Activated CD4-positive, alpha-beta memory T cell treated with anti-CD3 and anti-CD28 coated beads, Interleukin-2, amount 10 ng/mL, durations not matched to agents 7 days and 5 days (primary cell): Measurements from ENCODE around the gene CD300E. TPM values are rescaled to one million over a fixed set of nuclear protein-coding genes. Genes with fewer than 3 reads are reported as not detected.
A peak's percentile ranks its signal among the peaks of the same experiment; 100 is the strongest.
"Not testable (repeated sequence)": the region's sequence is repeated elsewhere in the genome, so short reads cannot be mapped to it uniquely, and the experiment has no call there.

Source experiments
- CTCF ChIA-PET: fragments of 350-600 bp; sonication (Branson Sonifier 250); formaldehyde crosslinking; loops from one replicate; lab custom pipeline; 2021; ENCODE audit warnings: antibody characterized with exemption, inconsistent platforms; lab: Charles Lee
- POLR2A ChIA-PET: fragments of 350-600 bp; sonication (Branson Sonifier 250); formaldehyde crosslinking; loops from one replicate; lab custom pipeline; 2021; ENCODE audit warnings: antibody characterized with exemption; lab: Charles Lee
- DNase-seq: peaks from one replicate; pipeline ENCODE4 v3.0.0-alpha.2; 2020
- H3K27ac Mint-ChIP-seq: one replicate; pipeline ENCODE4 v1.8.0; 2021; ENCODE audit warnings: mild to moderate bottlenecking, mixed read lengths
- H3K27me3 Mint-ChIP-seq: one replicate; pipeline ENCODE4 v1.8.0; 2021; ENCODE audit warnings: mixed read lengths
- H3K36me3 Mint-ChIP-seq: one replicate; pipeline ENCODE4 v1.8.0; 2021; ENCODE audit warnings: low read depth, mixed read lengths
- H3K4me1 Mint-ChIP-seq: one replicate; pipeline ENCODE4 v1.8.0; 2021; ENCODE audit warnings: mixed read lengths
- H3K4me3 Mint-ChIP-seq: one replicate; pipeline ENCODE4 v1.8.0; 2021; ENCODE audit warnings: mild to moderate bottlenecking, mixed read lengths
- H3K9me3 Mint-ChIP-seq: one replicate; pipeline ENCODE4 v1.8.0; 2021; ENCODE audit warnings: mixed read lengths
- total RNA-seq, 2 experiments: library from RNA; stranded (reverse); gene quantifications; one replicate each; pipeline ENCODE4 v1.2.3, GENCODE V29; 2021

CD300E gene
- total RNA-seq, 2 experiments from 2014 or later: not detected

DNA sequence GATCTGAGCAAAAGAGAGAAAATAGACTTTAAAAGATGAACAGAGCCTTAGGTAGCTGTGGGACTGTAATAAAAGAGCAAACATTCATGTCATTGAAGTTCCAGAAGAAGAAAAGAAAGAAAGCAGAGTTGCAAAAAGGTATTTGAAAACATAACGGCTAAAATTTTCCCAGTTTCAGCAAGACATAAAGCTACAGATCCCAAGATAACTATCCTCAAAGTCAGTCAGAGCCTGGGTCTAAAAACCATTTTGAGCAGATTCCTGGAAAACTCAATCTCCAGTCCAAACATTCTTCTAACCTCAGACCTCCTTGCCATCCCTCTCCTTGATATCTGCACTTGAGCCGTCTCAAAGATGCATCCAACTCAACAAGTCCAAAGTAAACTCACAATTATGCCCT lies 20.9 kb upstream of the CD300E start:
- ChIA-PET POLR2A (no interaction called here), CTCF (interaction anchor here (1.8 kb wide), 1 partner anchor 265 kb away, joined by 5 read pairs; no protein-coding TSS in a partner anchor)
- Mint-ChIP-seq H3K4me1 (peaks cover 28% of the 10 kb centered on the region), H3K4me3 (no peak overlapping the region), H3K9me3 (no peaks in the 10 kb centered on the region), H3K27me3 (peaks cover 76% of the 10 kb centered on the region), H3K36me3 (no peaks in the 10 kb centered on the region), H3K27ac (no peak overlapping the region)
- no peak for DNase-seq

DNA sequence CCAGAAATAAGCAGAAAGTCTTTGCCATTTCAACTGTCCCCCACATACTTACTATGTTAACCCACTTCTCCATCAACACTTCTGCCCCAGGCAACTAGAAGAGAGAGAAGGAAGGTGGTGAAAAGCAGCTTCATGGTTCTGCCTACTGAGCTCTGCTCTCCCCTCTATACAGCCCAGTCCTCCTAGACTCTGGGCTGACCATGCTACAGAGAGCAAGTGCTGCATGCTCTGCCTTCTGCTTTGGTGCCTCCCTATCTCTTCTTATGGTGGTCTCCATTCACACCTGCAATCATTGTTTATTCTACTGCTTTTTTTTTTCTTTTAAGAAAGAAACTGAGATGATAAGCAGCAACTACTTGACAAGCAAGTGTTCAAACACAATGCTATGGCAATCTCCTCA lies 20.3 kb upstream of the CD300E start:
- peaks cover 76% of the 10 kb centered on the region for H3K27me3 Mint-ChIP-seq
- DNase-seq: no peak
- no peak overlapping the region for H3K4me3 Mint-ChIP-seq
- POLR2A ChIA-PET: no interaction called here
- no peaks in the 10 kb centered on the region for H3K9me3 Mint-ChIP-seq
- H3K4me1 Mint-ChIP-seq: peaks cover 34% of the 10 kb centered on the region
- CTCF ChIA-PET: interaction anchor here (1.8 kb wide), 1 partner anchor 265 kb away, joined by 5 read pairs; no protein-coding TSS in a partner anchor
- H3K27ac Mint-ChIP-seq: no peak overlapping the region
- H3K36me3 Mint-ChIP-seq: no peaks in the 10 kb centered on the region

DNA sequence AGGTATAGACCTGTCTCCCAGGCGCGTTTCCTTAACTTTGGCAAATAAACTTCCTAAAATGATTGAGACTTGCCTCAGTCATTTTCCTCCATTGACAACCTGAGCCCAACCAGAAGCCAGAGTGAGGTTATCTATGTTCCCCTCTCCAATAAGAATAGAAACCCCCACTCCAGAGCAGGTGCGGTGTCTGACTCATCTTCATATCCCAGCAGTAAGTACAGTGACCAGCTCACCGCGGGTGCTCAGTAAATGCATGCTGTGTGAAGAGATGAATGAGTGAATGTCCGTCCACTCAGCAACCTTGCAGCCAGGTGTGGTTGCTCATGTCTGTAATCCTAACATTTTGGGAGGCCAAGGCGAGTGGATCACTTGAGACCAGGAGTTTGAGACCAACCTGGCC lies 19.5 kb upstream of the CD300E start:
- no peak for DNase-seq
- Mint-ChIP-seq H3K36me3 (no peaks in the 10 kb centered on the region), H3K27me3 (peaks cover 75% of the 10 kb centered on the region), H3K4me3 (no peak overlapping the region), H3K9me3 (no peaks in the 10 kb centered on the region), H3K27ac (no peak overlapping the region), H3K4me1 (peaks cover 34% of the 10 kb centered on the region)
- ChIA-PET CTCF (no interaction called here), POLR2A (no interaction called here)

DNA sequence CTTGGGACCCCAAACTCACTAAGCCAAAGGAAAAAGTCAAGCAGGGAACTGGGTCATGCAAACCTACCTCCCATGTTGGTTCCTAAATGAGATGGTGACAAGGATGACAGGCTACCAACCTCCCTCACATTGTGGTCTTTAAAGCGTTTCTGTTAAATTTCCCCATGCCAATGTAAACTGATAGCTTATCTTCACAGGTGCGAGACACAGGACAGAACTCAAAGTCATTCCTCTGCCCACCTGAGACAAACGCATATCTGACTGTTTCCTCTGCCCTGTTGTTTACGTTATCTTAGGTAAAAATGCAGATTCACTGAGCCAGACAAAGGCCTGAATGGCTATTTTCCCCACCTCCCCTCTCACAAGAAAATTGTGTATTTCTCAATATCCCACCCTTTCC lies 19.0 kb upstream of the CD300E start:
- Mint-ChIP-seq H3K4me1 (peaks cover 34% of the 10 kb centered on the region), H3K9me3 (no peaks in the 10 kb centered on the region), H3K36me3 (no peaks in the 10 kb centered on the region), H3K27ac (no peak overlapping the region), H3K4me3 (no peak overlapping the region), H3K27me3 (peaks cover 74% of the 10 kb centered on the region)
- POLR2A ChIA-PET: no interaction called here
- CTCF ChIA-PET: no interaction called here
- no peak for DNase-seq

DNA sequence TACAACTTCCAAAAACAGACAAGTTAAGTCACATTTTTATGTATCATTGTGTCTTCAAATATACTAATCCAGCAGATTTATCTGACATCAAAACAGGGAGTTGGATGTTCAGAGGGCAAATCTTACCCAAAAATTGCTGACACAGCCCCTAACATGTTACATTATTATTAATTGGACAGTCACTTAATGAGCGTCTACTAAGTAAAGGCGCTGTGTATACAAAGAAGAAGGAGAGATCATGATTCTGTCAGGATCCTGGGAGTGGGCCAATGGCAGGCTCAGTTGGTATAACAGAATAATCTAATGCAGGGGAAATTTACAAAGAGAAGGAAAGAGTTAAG lies 18.4 kb upstream of the CD300E start:
- Mint-ChIP-seq H3K9me3 (no peaks in the 10 kb centered on the region), H3K4me3 (no peak overlapping the region), H3K4me1 (peaks cover 34% of the 10 kb centered on the region), H3K36me3 (no peaks in the 10 kb centered on the region), H3K27ac (no peak overlapping the region), H3K27me3 (peaks cover 74% of the 10 kb centered on the region)
- ChIA-PET POLR2A (interaction anchor here (1.5 kb wide), 1 partner anchor 137 kb away, joined by 3 read pairs; no protein-coding TSS in a partner anchor), CTCF (interaction anchor here (1.0 kb wide), 1 partner anchor 96 kb away, joined by 3 read pairs; the partner anchor contains the start of gene RAB37)
- DNase-seq: no peak

DNA sequence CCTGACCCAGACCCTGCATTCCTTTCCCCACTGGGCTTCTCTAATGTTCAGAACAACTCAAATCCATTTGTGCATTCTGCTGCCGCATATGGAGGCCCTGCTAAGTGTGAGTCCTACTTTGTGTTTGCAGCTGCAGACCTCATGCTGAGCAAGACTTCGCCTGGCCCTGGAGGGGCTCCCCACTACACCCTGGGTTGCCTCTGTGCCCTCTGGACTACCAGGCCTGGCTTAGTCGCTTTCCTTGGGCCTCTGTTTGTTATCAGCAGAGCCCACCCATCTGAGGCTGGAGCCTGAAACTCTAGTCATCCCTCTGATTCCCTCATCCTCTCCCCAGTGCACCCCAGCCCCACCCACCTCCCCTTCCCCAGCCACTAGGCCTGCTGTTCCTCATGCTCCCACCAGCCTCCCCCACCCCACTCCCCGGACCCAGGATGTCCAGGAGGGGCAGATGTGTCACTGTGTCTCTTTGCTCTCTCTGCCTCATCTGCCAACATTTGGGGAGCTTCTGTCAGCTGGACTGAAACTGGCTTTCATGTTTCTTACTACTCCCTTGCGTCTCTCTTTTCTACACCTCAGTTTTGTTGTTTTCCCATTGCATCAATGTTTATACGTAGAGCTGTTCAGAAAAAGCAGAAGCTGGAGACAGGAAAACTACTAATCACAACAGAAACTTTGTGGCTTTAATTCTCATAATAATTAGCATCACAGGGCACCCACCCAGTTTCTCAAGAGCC lies 17.9 kb upstream of the CD300E start:
- no peak for DNase-seq
- H3K4me3 Mint-ChIP-seq: no peak overlapping the region
- no peak overlapping the region for H3K27ac Mint-ChIP-seq
- H3K36me3 Mint-ChIP-seq: no peaks in the 10 kb centered on the region
- peaks cover 71% of the 10 kb centered on the region for H3K27me3 Mint-ChIP-seq
- CTCF ChIA-PET: interaction anchor here (1.0 kb wide), 1 partner anchor 96 kb away, joined by 3 read pairs; the partner anchor contains the start of gene RAB37
- POLR2A ChIA-PET: interaction anchor here (1.5 kb wide), 1 partner anchor 137 kb away, joined by 3 read pairs; no protein-coding TSS in a partner anchor
- H3K9me3 Mint-ChIP-seq: no peaks in the 10 kb centered on the region
- H3K4me1 Mint-ChIP-seq: peaks cover 34% of the 10 kb centered on the region

DNA sequence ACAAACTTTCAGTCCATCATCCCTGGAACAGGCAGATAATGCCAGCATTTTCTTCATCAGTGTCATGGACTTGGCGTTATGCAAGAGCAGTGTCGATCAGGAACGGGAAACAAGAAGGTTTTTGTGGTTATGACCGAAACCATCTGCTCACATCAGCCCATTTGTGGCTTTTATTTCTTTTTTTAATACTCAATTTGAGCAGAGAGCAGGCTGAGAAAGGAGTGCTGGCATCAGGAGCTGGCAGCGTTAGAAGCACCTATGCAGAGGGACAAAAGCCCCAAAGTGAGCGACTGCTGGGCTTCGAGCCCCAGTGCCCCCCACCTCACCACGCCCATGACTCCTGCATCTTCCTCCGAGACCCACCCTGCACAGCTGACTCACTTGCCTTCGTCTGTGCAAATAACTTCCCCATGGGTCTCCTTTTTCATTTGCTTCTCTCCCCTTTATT lies 16.2 kb upstream of the CD300E start:
- H3K27me3 Mint-ChIP-seq: peaks cover 69% of the 10 kb centered on the region
- peaks cover 34% of the 10 kb centered on the region for H3K4me1 Mint-ChIP-seq
- H3K9me3 Mint-ChIP-seq: no peaks in the 10 kb centered on the region
- H3K4me3 Mint-ChIP-seq: no peak overlapping the region
- peak; percentile 30 for DNase-seq
- ChIA-PET POLR2A (no interaction called here), CTCF (interaction anchor here (1.0 to 1.4 kb wide), 2 partner anchors 74 to 98 kb away, joined by 5 read pairs; partner anchors contain the start of gene RAB37)
- no peak overlapping the region for H3K27ac Mint-ChIP-seq
- no peaks in the 10 kb centered on the region for H3K36me3 Mint-ChIP-seq

DNA sequence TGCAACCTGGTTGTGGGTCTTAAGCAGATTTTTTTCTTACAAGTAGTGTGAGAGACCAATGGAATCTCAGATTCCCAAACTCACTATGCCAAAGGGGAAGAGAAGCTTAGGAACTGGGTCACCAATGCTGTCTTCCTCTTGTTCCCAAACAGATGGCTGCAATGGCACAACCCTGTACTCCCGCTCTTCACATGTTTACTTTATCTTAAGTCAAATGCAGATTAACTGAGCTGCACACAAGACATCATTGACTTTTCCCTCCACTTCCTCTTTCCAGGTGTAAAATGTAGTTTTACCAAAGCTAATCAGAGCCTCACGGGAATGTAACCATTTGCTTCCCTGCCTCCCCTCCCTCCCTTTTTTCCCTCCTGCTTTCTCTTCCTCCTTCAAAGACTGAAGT lies 14.4 kb upstream of the CD300E start:
- H3K4me1 Mint-ChIP-seq: peaks cover 34% of the 10 kb centered on the region
- CTCF ChIA-PET: interaction anchor here (0.7 kb wide), 1 partner anchor 19 kb away, joined by 5 read pairs; no protein-coding TSS in a partner anchor
- H3K27ac Mint-ChIP-seq: no peak overlapping the region
- POLR2A ChIA-PET: no interaction called here
- peaks cover 58% of the 10 kb centered on the region for H3K27me3 Mint-ChIP-seq
- no peaks in the 10 kb centered on the region for H3K36me3 Mint-ChIP-seq
- H3K9me3 Mint-ChIP-seq: no peaks in the 10 kb centered on the region
- DNase-seq: no peak
- H3K4me3 Mint-ChIP-seq: no peak overlapping the region

DNA sequence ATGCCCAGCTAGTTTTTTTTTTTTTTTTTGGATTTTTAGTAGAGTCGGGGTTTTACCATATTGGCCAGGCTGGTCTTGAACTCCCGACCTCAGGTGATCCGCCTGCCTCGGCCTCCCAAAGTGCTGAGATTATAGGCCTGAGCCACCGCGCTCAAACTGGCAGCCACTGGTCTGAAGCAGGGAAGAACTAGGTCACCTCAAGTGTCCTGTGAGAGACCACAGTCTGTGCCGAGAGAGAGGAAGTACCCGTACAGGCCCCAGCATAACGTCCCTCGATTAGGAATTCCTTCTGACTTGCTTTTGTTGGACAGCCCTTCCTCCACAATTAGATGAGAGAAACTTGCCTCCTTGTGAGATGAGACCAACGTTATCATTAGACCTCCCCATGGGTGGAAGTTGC lies 13.7 kb upstream of the CD300E start:
- ChIA-PET POLR2A (no interaction called here), CTCF (no interaction called here)
- no peak overlapping the region for H3K4me3 Mint-ChIP-seq
- H3K4me1 Mint-ChIP-seq: peaks cover 36% of the 10 kb centered on the region
- H3K27me3 Mint-ChIP-seq: peaks cover 57% of the 10 kb centered on the region
- no peak overlapping the region for H3K27ac Mint-ChIP-seq
- no peak for DNase-seq
- no peaks in the 10 kb centered on the region for H3K9me3 Mint-ChIP-seq
- H3K36me3 Mint-ChIP-seq: no peaks in the 10 kb centered on the region

DNA sequence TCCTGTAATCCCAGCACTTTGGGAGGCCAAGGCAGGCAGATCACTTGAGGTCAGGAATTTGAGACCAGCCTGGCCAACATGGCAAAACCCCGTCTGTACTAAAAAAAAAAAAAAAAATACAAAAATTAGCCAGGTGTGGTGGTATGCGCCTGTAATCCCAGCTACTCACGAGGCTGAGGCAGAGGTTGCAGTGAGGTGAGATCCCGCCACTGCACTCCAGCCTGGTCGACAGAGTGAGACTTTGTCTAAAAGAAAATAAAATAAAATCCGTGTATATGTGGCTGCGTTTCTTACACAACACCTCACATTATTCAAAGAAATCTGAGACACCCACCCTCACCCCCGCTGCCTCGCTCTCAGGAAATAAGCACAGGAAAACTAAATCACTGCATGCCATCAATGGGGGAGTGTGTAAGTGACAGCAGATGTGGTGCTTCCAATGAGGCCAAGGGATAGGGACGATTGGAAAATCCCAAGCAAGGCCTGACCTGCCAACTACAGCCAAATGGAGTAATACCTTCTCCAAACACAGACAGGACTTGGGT lies 13.1 kb upstream of the CD300E start:
- H3K36me3 Mint-ChIP-seq, H3K9me3 Mint-ChIP-seq, H3K4me3 Mint-ChIP-seq, H3K27ac Mint-ChIP-seq, DNase-seq, CTCF ChIA-PET, POLR2A ChIA-PET: not testable (repeated sequence)
- H3K4me1 Mint-ChIP-seq: peaks cover 34% of the 10 kb centered on the region
- peaks cover 57% of the 10 kb centered on the region for H3K27me3 Mint-ChIP-seq

DNA sequence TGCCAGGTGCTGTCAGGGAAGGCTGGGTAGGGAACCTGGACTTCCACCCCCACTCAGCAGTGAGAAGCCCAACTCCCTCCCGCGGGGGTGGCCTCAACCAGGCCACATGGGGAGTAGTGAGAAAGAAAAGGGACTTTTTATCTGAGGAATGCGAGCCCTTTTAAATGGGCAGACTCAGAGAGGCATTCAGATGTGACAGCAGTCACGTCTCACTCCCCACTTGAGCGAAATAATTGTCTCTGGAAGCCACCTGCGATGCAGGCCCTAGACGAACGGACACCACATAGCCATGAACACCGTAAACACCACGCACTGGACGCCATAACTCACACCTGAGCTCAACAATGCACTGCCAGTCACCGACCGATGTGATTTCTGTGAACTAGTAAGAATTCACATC lies 11.9 kb upstream of the CD300E start:
- Mint-ChIP-seq H3K27ac (no peak overlapping the region), H3K4me3 (no peak overlapping the region), H3K9me3 (no peaks in the 10 kb centered on the region), H3K27me3 (peaks cover 58% of the 10 kb centered on the region), H3K4me1 (peaks cover 22% of the 10 kb centered on the region), H3K36me3 (no peaks in the 10 kb centered on the region)
- ChIA-PET POLR2A (no interaction called here), CTCF (no interaction called here)
- no peak for DNase-seq

DNA sequence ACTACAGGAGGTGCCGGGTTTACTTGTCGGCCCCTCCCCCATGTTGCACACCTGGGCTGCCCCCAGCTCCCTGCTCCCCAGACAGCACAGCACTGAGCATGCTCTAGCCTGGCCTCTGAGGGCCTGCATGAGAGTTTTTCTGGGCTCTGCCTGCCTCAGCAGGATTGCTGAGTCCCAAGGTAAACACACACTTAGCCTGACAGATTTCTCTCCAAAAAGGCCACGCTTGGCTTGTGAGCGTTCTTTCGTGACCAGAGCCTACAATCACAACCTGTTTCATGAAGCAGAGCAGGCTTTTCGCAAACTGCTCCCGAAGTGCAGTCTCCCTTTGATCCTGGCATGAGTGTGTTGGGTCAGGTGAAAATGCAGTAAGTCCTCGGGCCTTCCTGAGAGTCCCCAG lies 9.8 kb upstream of the CD300E start:
- no peak overlapping the region for H3K27ac Mint-ChIP-seq
- H3K4me1 Mint-ChIP-seq: peaks cover 5% of the 10 kb centered on the region
- H3K36me3 Mint-ChIP-seq: no peaks in the 10 kb centered on the region
- no peak for DNase-seq
- H3K4me3 Mint-ChIP-seq: no peak overlapping the region
- ChIA-PET CTCF (interaction anchor here (2.0 kb wide), 1 partner anchor 24 kb away, joined by 7 read pairs; no protein-coding TSS in a partner anchor), POLR2A (no interaction called here)
- peaks cover 60% of the 10 kb centered on the region for H3K27me3 Mint-ChIP-seq
- no peaks in the 10 kb centered on the region for H3K9me3 Mint-ChIP-seq

DNA sequence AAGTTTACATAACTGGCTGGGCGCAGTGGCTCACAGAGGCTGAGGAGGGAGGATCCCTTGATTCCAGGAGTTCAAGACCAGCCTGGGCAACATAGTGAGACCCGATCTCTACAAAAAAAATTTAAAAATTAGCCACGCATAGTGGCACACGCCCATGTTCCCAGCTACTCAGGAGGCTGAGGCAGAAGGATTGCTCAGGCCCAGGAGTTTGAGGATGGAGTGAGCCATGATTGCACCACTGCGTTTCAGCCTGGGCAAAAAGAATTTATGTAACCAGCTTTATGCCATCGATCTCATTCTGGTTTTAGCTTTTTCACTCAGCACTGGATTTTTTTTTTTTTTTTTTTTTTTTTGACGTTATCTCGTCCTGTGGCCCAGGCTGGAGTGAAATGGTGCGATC lies 9.1 kb upstream of the CD300E start:
- Mint-ChIP-seq H3K27ac (no peak overlapping the region), H3K36me3 (no peaks in the 10 kb centered on the region), H3K4me3 (no peak overlapping the region), H3K27me3 (peaks cover 59% of the 10 kb centered on the region), H3K4me1 (peaks cover 5% of the 10 kb centered on the region), H3K9me3 (no peaks in the 10 kb centered on the region)
- ChIA-PET POLR2A (interaction anchor here (0.7 kb wide), 1 partner anchor 584 kb away, joined by 3 read pairs; no protein-coding TSS in a partner anchor), CTCF (interaction anchor here (2.0 kb wide), 1 partner anchor 25 kb away, joined by 7 read pairs; no protein-coding TSS in a partner anchor)
- no peak for DNase-seq
